Suppressor macrophage (primary cell): ENCODE data around the gene RNF149.
"Not testable (repeated sequence)": the region's sequence is repeated elsewhere in the genome, so short reads cannot be mapped to it uniquely, and the experiment has no call there.

ENCODE experiments used
- DNase-seq, 4 experiments: peaks; one replicate each; pipeline ENCODE4 v3.0.0-alpha.2; 2020 to 2022

Gene RNF149

GRCh38 chr2:101331202-101331601 is 22.7 kb upstream of the RNF149 start:
- no peak for DNase-seq

- DNase-seq = peak; percentile 73 to 89 (median 86)
These were observed 21.9 kb upstream of the RNF149 start for GRCh38 chr2:101330253-101330933.

GRCh38 chr2:101329026-101329425 is 20.5 kb upstream of the RNF149 start:
- DNase-seq = no peak

GRCh38 chr2:101328474-101329007 is 20.0 kb upstream of the RNF149 start:
- peak; percentile 88 to 98 (median 92) for DNase-seq

GRCh38 chr2:101327863-101328394 is 19.4 kb upstream of the RNF149 start:
- DNase-seq = peak in 1 of 4 experiments; percentile 22

GRCh38 chr2:101325425-101325824 is 16.9 kb upstream of the RNF149 start:
- no peak for DNase-seq

GRCh38 chr2:101316568-101316967 is 8.1 kb upstream of the RNF149 start:
- not testable (repeated sequence) for DNase-seq

GRCh38 chr2:101311696-101312017 is 3.2 kb upstream of the RNF149 start:
- DNase-seq = peak in 3 of 4 experiments; percentile 22 to 46 (median 25)

- DNase-seq = peak in 2 of 4 experiments; percentile 27 to 35
These were observed 2.6 kb upstream of the RNF149 start for GRCh38 chr2:101310834-101311695.

- DNase-seq = peak in 2 of 4 experiments; percentile 17 to 56
These were observed 1.8 kb upstream of the RNF149 start for GRCh38 chr2:101310090-101310833.

GRCh38 chr2:101307950-101308431 is 510 bp downstream of the RNF149 start:
- peak; percentile 9 to 73 (median 56) for DNase-seq

- DNase-seq = peak in 2 of 4 experiments; percentile 14 to 27
These were observed 998 bp downstream of the RNF149 start for GRCh38 chr2:101307503-101307902.

- peak in 2 of 4 experiments; percentile 32 to 42 for DNase-seq
These were observed 2.1 kb downstream of the RNF149 start for GRCh38 chr2:101306410-101306809.

- DNase-seq = peak; percentile 37 to 78 (median 66)
These were observed 2.9 kb downstream of the RNF149 start for GRCh38 chr2:101305492-101306078.

- DNase-seq = no peak
These were observed 3.5 kb downstream of the RNF149 start for GRCh38 chr2:101305035-101305434.

GRCh38 chr2:101303688-101304087 is 4.8 kb downstream of the RNF149 start:
- no peak for DNase-seq

- no peak for DNase-seq
These were observed 6.5 kb downstream of the RNF149 start for GRCh38 chr2:101302016-101302415.

- peak in 3 of 4 experiments; percentile 18 to 46 (median 35) for DNase-seq
These were observed 7.7 kb downstream of the RNF149 start for GRCh38 chr2:101300836-101301235.

GRCh38 chr2:101300164-101300563 is 8.3 kb downstream of the RNF149 start:
- DNase-seq = no peak

GRCh38 chr2:101299604-101300003 is 8.9 kb downstream of the RNF149 start:
- no peak for DNase-seq

GRCh38 chr2:101297383-101297782 is 11.1 kb downstream of the RNF149 start:
- DNase-seq = no peak

- no peak for DNase-seq
These were observed 12.1 kb downstream of the RNF149 start for GRCh38 chr2:101296371-101296770.
